Vagina (tissue), 2 donors: ENCODE data around the gene CCNK. TPM values are rescaled to one million over a fixed set of nuclear protein-coding genes. Genes with fewer than 3 reads are reported as not detected.

Source experiments
- DNase-seq, 2 donors: peaks; one replicate each; pipeline ENCODE4 v3.0.0-alpha.2; 2017; ENCODE audit errors: extremely low spot score in 2 of 2
- H3K27ac ChIP-seq: fragments of 200-600 bp; sonication (generic); one replicate; pipeline ENCODE4 v1.5.1; 2019
- H3K27me3 ChIP-seq: fragments of 200-600 bp; sonication (generic); one replicate; pipeline ENCODE4 v1.5.1; 2019
- H3K36me3 ChIP-seq, 2 donors: fragments of 200-600 bp; sonication (generic); one replicate each; pipeline ENCODE4 v1.5.1; 2017 to 2019
- H3K4me1 ChIP-seq: fragments of 200-600 bp; sonication (generic); one replicate; pipeline ENCODE4 v1.5.1; 2019
- H3K4me3 ChIP-seq, 2 donors: fragments of 200-600 bp; sonication (generic); 1 replicate in 1 of 2; 2 replicates in 1 of 2; pipeline ENCODE4 v1.5.1; 2016 to 2019
- H3K9me3 ChIP-seq: fragments of 200-600 bp; sonication (generic); one replicate; pipeline ENCODE4 v1.5.1; 2019
- POLR2A ChIP-seq, 2 donors: fragments of 450-650 bp; IDR thresholded peaks; one replicate each; pipeline ENCODE4 v1.6.1; 2017; ENCODE audit warnings: antibody characterized with exemption in 2 of 2, mild to moderate bottlenecking in 2 of 2, moderate library complexity in 2 of 2
- POLR2AphosphoS5 ChIP-seq, 2 donors: sonication (generic); formaldehyde crosslinking; IDR thresholded peaks; one replicate each; pipeline ENCODE4 v1.9.0; 2017; ENCODE audit warnings: antibody characterized with exemption in 2 of 2, mild to moderate bottlenecking in 2 of 2, low read depth in 1 of 2; ENCODE audit not compliant: insufficient read depth in 1 of 2
- intact Hi-C: fragments of 100-400 bp; cut with DNase I; formaldehyde crosslinking; loops from one replicate; pipeline ENCODE4 v1.15.1; 2023
- total RNA-seq: library from RNA; depleted of rRNA; stranded (reverse); fragments of >200 nt; gene quantifications from one replicate; pipeline ENCODE4 v1.2.3, GENCODE V29; 2016
- TF ChIP-seq, protein P1 (sequence below), 3 experiments: fragments of 450-650 bp in 2 of 3; fragments of 200-600 bp in 1 of 3; sonication (generic) in 1 of 3; IDR thresholded peaks; one replicate each; pipeline ENCODE4 v1.5.1; 2017 to 2019; ENCODE audit warnings: antibody characterized with exemption in 3 of 3, mild to moderate bottlenecking in 2 of 3, moderate library complexity in 2 of 3

The CCNK gene
- total RNA-seq, 1 donor from 2014 or later = 27.5 TPM

DNA sequence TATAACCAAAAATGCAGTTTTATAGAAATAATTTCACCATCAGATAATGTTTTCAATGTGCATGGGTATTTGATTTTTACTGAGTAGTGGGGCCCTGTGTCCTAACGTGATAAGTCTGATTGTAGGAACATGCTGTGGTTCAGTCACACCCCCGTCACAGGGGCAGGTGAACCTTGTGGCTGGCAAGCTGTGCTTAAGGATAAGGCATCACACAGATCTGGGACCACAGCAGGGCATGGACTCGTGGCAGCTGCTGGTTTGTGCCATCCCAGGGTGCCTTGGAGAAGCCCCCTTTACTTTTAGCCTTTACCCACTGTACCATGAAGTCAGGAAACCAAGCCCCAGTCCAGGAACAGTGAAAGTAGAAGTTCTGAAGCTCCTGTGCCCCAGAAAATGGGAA lies 16.7 kb downstream of the CCNK start:
- Histone ChIP-seq H3K36me3 (peaks cover 0 to 79% of the 10 kb centered on the region in 2 donors), H3K27me3 (no peaks in the 10 kb centered on the region), H3K4me1 (no peaks in the 10 kb centered on the region), H3K27ac (no peak overlapping the region), H3K9me3 (no peaks in the 10 kb centered on the region), H3K4me3 (no peak overlapping the region)
- intact Hi-C loops = no loop called here
- DNase-seq = no peak
- TF ChIP-seq POLR2AphosphoS5 (IDR thresholded peaks at IDR 0.05; ENCODE audit: insufficient read depth in 1 of 2, low read depth in 1 of 2) (no peak), POLR2A (IDR thresholded peaks at IDR 0.05) (no peak)
- TF ChIP-seq, protein P1, sequence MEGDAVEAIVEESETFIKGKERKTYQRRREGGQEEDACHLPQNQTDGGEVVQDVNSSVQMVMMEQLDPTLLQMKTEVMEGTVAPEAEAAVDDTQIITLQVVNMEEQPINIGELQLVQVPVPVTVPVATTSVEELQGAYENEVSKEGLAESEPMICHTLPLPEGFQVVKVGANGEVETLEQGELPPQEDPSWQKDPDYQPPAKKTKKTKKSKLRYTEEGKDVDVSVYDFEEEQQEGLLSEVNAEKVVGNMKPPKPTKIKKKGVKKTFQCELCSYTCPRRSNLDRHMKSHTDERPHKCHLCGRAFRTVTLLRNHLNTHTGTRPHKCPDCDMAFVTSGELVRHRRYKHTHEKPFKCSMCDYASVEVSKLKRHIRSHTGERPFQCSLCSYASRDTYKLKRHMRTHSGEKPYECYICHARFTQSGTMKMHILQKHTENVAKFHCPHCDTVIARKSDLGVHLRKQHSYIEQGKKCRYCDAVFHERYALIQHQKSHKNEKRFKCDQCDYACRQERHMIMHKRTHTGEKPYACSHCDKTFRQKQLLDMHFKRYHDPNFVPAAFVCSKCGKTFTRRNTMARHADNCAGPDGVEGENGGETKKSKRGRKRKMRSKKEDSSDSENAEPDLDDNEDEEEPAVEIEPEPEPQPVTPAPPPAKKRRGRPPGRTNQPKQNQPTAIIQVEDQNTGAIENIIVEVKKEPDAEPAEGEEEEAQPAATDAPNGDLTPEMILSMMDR (IDR thresholded peaks at IDR 0.05) = no peak

DNA sequence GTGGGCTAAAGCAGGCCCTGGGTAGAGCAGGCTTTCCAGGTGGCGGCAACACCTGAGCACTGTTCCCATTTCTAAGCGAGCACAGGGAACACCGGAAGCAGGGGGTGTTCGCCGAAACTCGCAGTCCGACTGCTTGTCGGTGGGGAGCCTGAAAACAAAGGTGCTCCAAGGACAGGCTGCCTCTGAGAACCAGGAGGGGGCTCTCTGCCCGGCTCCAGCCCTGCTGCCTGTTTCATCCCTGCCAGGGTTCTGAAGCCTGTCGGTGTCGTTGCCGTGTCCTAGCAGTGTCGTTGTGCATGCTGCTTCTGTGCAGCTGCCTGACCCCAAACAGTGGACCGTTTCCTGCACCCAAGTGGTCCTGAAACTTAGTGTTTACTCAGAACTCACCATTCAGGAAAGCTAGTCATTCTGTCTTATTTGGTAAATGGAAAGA lies 21.8 kb downstream of the CCNK start:
- Histone ChIP-seq H3K36me3 (peaks cover 0 to 82% of the 10 kb centered on the region in 2 donors), H3K27me3 (no peaks in the 10 kb centered on the region), H3K4me3 (no peak overlapping the region), H3K27ac (no peak overlapping the region), H3K9me3 (no peaks in the 10 kb centered on the region), H3K4me1 (no peaks in the 10 kb centered on the region)
- intact Hi-C loops = no loop called here
- DNase-seq = no peak
- TF ChIP-seq POLR2A (IDR thresholded peaks at IDR 0.05) = no peak
- TF ChIP-seq, protein P1 (IDR thresholded peaks at IDR 0.05) = no peak

DNA sequence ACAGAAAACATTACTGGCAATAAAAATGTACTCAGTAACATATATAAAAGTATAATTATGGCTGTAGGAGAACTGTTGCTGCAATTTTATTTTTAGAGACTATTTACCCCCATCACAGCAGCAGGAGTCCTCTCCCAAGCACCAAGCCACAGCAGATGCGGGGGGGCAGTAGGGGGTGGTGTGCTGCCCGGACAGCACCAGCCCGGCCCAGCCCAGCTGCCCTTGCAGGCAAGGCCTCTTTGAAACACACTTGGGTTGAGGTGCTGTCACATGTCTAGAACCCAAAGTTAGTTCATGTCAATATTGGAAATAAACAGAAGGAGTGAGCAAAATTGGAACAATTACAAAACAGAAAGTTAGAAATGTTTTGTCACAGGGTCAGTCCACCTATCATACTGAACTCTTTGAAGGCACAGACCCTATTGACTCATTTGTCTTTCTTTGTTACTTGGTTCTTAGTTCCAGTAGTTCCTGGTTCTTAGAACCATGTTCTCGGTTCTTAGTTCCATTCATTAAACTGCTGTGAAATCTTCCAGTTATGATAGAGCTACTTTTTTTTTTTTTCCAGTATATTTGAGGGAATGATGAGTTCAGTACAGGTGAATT lies 22.7 kb downstream of the CCNK start:
- DNase-seq = no peak

DNA sequence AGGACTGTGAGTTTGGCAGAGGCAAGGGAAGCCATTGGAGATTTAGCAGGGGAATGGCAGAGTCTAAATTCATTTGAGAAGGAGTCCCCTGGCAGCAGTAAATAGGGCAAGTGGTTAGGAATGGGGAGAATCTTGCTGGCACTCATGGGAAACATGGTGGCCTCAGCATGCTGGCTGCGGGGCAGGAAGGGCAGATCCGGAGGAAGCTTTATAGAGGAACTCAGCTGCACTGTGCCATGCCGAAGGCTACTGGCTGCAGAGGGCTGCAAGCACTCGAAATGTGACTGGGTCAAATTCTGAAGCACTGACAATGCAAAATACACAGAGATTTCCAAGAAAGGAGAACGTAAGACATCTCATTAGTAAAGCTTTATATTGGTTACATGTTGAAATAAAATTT lies 23.9 kb downstream of the CCNK start:
- no peak overlapping the region for H3K27ac ChIP-seq

More for the DNA sequence above, 22.7 kb downstream of the CCNK start:
- no peak overlapping the region for H3K27ac ChIP-seq
- H3K4me3 ChIP-seq = no peak overlapping the region
- TF ChIP-seq POLR2A (IDR thresholded peaks at IDR 0.05) = no peak
- TF ChIP-seq POLR2AphosphoS5 (IDR thresholded peaks at IDR 0.05; ENCODE audit: insufficient read depth in 1 of 2, low read depth in 1 of 2) = no peak
- TF ChIP-seq, protein P1 (IDR thresholded peaks at IDR 0.05) = no peak
- no peaks in the 10 kb centered on the region for H3K4me1 ChIP-seq
- H3K27me3 ChIP-seq = no peaks in the 10 kb centered on the region
- H3K9me3 ChIP-seq = no peaks in the 10 kb centered on the region
- intact Hi-C loops = no loop called here
- peaks cover 0 to 83% of the 10 kb centered on the region in 2 donors for H3K36me3 ChIP-seq

DNA sequence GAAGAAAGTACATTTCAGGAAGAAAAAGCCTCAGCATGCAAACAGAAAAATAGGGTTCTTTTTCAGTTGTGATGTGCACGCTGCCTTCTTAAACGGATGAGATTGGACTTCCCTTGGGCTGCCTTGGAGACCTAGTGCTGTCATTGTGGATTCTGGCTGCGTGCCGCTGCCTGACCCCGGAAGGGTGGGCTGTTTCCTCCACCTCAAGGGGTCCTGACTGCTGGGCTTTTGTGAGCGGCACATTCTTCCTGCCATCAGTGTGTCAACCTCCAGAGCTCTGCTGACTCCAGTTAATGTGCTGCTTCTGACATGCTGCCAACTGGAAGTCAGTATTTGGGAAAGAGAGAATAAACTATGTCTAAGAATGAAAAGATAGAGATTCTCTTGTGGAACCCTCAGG lies 25.1 kb downstream of the CCNK start:
- H3K4me3 ChIP-seq = no peak overlapping the region
- intact Hi-C loops = no loop called here
- no peaks in the 10 kb centered on the region for H3K27me3 ChIP-seq
- no peak overlapping the region for H3K27ac ChIP-seq
- TF ChIP-seq POLR2AphosphoS5 (IDR thresholded peaks at IDR 0.05; ENCODE audit: insufficient read depth in 1 of 2, low read depth in 1 of 2) = no peak
- TF ChIP-seq, protein P1 (IDR thresholded peaks at IDR 0.05) = no peak
- TF ChIP-seq POLR2A (IDR thresholded peaks at IDR 0.05) = no peak
- no peak for DNase-seq
- H3K4me1 ChIP-seq = peaks cover 9% of the 10 kb centered on the region
- no peaks in the 10 kb centered on the region for H3K9me3 ChIP-seq
- H3K36me3 ChIP-seq = peaks cover 0 to 89% of the 10 kb centered on the region in 2 donors

More for the DNA sequence above, 23.9 kb downstream of the CCNK start:
- intact Hi-C loops = no loop called here
- H3K9me3 ChIP-seq = no peaks in the 10 kb centered on the region
- peaks cover 0 to 94% of the 10 kb centered on the region in 2 donors for H3K36me3 ChIP-seq
- H3K27me3 ChIP-seq = no peaks in the 10 kb centered on the region
- H3K4me3 ChIP-seq = no peak overlapping the region
- TF ChIP-seq POLR2A (IDR thresholded peaks at IDR 0.05) = no peak
- no peak for TF ChIP-seq POLR2AphosphoS5 (IDR thresholded peaks at IDR 0.05; ENCODE audit: insufficient read depth in 1 of 2, low read depth in 1 of 2)
- TF ChIP-seq, protein P1 (IDR thresholded peaks at IDR 0.05) = no peak
- DNase-seq = no peak
- H3K4me1 ChIP-seq = no peaks in the 10 kb centered on the region
